GM19372 (cell line): ENCODE measurements around the gene CTPS2.
"Not testable (repeated sequence)": the region's sequence is repeated elsewhere in the genome, so short reads cannot be mapped to it uniquely, and the experiment has no call there.

ENCODE experiments used
- ATAC-seq: cut with Tn5 transposase; IDR thresholded peaks from one replicate; pipeline ENCODE4 v1.9.1; 2021; ENCODE audit warnings: mild to moderate bottlenecking, low read depth, moderate library complexity; ENCODE audit not compliant: unreplicated experiment

CTPS2 gene

GRCh38 chrX:16575388-16575787 lies 137.1 kb downstream of the CTPS2 start:
- ATAC-seq: not testable (repeated sequence)

DNA sequence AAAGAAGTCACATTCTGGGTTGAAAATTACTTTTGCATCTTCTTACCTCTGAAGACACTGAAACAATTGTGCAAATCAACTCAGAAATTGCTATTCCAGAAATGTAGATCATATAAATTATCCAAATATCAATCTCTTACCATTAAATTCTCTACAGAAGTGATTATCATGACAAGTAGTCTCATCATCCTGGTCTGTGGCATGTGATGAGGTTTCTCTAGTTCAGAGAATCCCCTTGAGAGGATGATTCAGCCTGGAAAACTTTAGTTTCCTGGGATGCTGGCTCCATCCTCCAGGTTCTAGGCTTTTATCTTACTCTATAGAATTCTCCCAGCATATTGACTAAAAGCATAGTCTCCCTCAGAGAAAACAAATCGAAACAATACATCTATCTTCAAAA lies 138.7 kb downstream of the CTPS2 start:
- ATAC-seq: no peak

DNA sequence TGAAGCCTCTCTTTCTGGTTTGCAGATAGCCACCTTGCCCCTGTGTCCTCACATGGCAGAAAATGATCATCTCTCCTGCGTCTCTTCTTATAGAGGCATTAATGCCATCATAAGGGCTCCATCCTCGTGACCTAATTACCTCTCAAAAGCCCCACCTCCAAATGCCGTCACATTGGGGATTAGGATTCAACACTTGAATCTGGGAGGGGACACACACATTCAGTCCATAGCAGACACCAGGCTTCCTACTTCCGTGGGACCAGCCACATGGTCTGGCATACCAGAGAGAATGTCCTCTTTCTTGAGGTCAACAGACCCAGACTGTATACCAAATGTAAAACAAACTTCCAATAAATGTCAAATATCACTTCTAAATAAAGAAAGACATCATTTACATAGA lies 144.8 kb downstream of the CTPS2 start:
- no peak for ATAC-seq

DNA sequence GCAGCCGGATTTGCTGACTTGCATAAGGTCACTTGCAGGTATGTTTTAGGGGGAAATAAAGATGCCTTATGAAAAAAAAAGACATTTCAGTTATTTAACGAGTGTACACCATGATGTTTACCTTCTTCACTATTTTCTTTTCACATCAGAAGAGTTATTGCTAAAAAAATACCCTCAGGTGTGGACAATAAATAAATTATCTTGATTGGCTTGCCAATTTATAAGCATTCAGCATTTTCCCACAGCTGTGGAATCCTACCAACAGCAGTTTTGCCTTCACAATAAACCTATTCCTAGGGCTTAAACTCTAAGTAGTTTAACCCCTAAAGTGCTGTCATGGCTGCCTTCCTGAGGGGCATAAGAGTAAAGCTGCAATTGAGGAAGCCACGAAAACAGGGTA lies 145.9 kb downstream of the CTPS2 start:
- ATAC-seq: no peak

GRCh38 chrX:16560173-16560572 lies 152.3 kb downstream of the CTPS2 start:
- no peak for ATAC-seq

DNA sequence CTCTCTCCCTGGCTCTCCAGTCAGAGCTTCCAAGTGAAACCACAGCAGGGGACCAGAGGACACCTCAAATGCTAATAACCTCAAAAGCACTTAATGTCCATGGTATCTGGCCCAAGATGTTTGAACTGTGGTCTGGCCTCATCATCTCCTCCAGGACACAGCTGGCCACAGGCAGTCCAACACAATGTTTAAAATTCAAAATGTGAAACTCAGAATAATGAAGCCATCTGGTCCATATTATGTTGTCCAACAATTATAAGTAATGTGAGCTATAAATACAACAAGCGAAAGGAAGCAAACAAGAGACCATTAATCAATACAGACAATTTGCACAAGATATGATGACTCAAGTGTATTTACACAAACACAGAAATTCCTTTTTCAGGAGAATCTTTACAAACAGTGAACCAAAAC lies 153.3 kb downstream of the CTPS2 start:
- no peak for ATAC-seq

DNA sequence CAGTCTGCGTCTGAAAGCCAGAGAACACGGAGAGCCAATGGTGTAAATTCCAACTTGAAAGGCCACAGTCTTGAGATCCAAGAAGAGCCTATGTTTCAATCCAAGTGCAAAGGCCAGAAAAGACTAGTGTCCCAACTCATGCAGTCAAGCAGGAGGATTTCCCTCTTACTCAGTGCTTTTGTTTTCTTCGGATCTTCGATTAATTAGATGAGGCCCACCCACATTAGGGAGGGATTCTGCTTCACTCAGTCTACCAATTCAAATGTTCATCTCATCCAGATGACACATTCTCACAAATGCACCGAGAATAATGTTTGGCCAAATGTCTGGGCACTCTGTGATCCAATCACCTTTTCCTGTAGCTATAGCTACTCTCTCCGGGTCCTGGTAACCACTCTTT lies 154.0 kb downstream of the CTPS2 start:
- ATAC-seq: no peak

DNA sequence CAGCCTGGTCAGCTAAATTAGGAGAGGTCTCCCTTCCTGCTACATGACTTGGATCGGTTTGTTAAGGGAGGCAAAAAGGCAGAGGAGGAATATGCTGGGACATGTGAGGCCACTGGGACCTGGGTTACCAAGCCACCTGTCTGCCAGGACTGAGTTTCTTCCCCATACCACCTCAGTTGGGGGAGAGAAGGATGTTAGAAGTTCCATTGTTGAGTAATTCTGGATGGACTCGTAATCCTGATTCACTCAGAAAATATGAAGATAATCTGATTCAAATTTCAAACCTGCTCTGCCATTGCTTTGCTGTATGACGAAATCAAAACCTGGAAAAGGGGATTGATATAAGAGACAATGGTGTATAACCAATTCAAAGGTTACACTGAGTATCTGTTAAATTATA lies 159.9 kb downstream of the CTPS2 start:
- no peak for ATAC-seq

GRCh38 chrX:16547644-16548043 lies 164.8 kb downstream of the CTPS2 start:
- no peak for ATAC-seq

DNA sequence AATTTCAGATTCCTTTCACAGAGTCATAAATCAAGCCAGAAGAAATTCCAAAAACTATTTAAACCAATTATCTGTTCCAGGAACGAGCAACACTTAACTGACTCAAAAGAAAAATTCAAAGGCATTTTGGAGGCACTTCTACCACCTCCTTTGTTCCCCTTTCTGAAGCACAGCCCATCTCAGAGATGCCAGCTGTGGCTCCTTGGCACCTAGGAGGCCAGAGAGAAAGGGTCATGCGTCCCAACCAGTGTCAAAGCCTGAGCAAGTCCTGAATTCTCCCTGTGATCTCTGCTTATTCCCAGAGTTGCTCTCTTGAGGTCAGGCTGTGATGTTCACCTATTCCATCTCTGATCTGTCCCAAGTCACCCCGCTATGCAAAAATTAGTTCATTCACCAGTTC lies 167.5 kb downstream of the CTPS2 start:
- ATAC-seq: no peak
